Sciatic nerve (tissue), 2 donors: ENCODE results near the gene SHTN1. TPM values are rescaled to one million over a fixed set of nuclear protein-coding genes. Genes with fewer than 3 reads are reported as not detected.

Experiments used
- ATAC-seq: fragments of 200-7000 bp; cut with Tn5 transposase; one replicate; pipeline ENCODE4 v1.9.1; 2020; ENCODE audit warnings: mild to moderate bottlenecking, moderate library complexity
- DNase-seq: peaks from one replicate; pipeline ENCODE4 v3.0.0-alpha.2; 2020; ENCODE audit warnings: low spot score
- intact Hi-C: fragments of 100-400 bp; cut with DNase I; formaldehyde crosslinking; loops from one replicate; pipeline ENCODE4 v1.14.2; 2022
- total RNA-seq: library from RNA; stranded (reverse); fragmentation: NEBNext Ultra II Directional; extraction: Animal tissue kit (Norgen Biotek cat#: 25700); gene quantifications from one replicate; pipeline ENCODE4 v1.2.1, GENCODE V29; 2021
- donor health status: DM: no; HTN: no; CAD: no.
- donor health status: DM: no; HTN: no; CAD: no.

The SHTN1 gene, protein sequence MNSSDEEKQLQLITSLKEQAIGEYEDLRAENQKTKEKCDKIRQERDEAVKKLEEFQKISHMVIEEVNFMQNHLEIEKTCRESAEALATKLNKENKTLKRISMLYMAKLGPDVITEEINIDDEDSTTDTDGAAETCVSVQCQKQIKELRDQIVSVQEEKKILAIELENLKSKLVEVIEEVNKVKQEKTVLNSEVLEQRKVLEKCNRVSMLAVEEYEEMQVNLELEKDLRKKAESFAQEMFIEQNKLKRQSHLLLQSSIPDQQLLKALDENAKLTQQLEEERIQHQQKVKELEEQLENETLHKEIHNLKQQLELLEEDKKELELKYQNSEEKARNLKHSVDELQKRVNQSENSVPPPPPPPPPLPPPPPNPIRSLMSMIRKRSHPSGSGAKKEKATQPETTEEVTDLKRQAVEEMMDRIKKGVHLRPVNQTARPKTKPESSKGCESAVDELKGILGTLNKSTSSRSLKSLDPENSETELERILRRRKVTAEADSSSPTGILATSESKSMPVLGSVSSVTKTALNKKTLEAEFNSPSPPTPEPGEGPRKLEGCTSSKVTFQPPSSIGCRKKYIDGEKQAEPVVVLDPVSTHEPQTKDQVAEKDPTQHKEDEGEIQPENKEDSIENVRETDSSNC
- total RNA-seq: 23.2 TPM

DNA sequence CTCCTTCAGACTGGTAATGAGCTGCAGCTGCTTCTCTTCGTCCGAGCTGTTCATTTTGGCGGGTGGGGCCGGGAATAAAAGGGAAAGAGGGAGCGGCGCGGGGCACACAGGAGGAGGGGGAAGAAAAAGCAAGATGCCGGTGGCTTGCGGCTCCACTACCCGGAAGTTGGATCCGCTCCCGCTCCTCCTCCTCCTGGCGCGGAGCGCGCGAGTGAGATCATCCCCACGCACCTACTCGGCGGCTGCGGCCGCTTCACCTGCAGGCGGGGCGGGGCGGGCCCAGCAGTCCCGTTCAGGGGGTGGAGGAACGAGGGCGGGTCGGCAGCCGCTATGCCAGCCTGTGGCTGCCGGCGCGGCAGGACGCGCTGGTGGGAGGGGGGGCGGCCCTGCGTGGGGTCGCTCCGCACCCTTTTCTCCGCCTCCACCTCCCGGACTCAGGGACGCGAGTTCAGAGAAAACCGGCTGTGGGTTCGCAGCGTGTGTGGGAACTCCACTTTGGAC is at the start of gene SHTN1:
SHTN1 (minus strand) TSS at position 162 of the 501 bp plus-strand sequence; CDS start at position 54, 108 bp downstream.
- DNase-seq (peak; percentile 67), ATAC-seq (peak; percentile 75)
- intact Hi-C loops: no loop called here

DNA sequence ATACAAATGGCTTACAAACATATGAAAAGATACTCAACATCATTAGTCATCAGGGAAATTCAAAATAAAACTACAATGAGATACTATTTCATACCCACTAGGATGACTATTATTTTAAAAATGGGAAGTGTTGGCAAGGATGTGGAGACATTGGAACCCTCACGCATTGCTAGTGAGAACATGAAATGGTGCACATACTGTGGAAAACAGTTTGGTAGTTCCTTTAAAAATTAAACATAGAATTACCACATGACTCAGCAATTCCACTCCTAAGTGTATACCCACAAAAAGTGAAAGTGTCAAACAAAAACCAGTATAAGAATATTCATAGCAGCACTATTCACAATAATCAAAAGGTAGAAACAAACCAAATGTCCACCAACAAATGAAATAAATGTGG is 48.5 kb upstream of the SHTN1 start:
- DNase-seq (no peak), ATAC-seq (no peak)
- intact Hi-C loops: no loop called here

DNA sequence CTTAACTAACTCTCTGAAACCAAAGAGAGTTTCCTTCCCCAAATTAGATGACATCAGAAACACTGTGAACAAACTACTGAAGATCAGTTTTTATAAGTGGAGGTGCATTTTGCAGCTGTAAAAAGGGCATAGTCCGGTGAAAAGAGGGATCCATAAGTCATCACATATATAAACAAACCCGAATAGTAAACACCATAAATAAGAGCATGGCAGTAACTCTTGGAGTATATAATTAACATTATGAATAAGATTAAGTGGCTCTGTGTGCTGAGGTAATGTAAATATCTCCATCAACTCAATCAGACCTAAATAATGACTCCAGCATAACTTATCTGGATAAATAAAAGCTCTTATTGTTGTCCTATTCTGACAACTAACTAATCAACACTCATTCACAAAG is 43.0 kb upstream of the SHTN1 start:
- ATAC-seq (no peak), DNase-seq (no peak)
- intact Hi-C loops: no loop called here

DNA sequence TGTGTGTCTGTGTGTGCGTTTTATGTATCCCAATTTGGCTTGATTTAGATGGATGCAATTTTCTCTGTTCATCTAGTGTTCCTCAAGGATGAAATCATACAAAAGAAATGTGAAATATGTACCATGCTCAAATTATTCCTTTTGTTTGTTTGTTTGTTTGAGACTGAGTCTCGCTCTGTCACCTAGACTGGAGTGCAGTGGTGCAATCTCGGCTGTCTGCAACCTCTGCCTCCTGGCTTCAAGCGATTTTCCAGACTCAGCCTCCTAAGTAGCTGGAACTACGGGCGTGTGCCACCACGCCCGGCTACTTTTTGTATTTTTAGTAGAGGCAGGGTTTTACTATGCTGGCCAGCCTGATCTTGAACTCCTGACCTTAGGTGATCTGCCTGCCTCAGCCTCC is 11.3 kb upstream of the SHTN1 start:
- intact Hi-C loops: no loop called here
- no peak for ATAC-seq
- DNase-seq: no peak

DNA sequence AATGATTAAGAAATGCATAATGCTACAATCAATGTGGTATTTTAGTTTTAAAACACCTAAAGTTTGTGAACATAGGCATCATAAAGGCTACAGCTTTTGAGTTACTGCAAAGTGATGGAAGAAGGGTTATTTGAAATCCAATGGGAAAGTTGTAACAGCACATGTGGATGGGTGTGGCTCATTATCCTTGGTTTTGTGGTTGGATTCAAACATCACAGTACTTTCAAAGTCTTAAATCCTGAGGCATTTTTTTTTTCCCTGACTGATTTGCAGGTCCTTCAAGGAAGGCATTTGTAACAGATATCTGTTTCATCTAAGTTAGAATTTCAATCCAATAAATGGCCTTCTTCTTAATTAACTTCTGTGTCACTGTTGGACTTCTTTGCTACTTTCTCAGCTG is 9.8 kb upstream of the SHTN1 start:
- DNase-seq: no peak
- intact Hi-C loops: no loop called here
- no peak for ATAC-seq

DNA sequence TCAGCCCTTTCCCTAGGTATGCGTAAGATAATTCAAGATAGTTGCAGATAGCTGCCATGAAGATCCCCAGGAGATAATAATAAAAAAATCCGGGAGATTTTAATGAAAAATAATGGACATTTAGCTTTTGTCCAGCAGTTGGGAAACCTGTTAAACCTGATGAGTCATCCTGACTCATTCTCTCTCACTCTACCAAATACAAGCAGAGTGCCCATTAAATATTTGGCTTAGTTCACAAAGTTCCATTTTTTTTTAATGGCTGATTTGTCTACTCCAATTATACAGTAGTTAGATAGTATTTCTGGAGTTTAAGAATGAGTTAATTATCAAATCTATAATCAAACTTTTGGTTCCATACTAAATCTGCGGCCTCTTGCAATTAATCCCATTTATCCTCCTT is 2.1 kb upstream of the SHTN1 start:
- intact Hi-C loops: no loop called here
- ATAC-seq (no peak), DNase-seq (no peak)

DNA sequence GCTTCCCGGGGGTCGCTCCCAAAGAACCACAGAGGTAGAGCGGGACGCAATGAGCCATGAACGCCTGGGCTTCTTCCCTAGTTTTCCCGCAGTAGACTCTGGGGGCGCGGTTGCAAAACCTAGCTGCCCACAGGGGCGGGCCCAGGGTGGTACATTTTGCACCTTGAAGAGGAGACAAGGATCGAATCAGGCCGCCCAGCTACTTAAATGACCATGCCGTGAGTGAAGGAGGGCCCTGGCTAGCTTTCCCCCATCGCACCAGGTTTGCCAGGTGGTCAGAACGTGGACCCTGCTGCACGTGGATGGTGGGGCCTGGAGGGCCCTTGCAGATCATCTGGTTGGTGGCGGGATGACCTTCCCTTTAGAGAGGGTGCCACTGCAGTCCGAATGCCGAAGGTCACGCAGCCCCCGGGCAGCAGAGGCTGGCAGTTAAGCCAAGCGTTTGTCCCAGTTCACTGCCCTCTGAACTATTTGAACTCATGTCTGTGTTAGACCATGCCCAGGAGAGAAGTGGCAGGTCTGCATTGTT is 604 bp upstream of the SHTN1 start:
- intact Hi-C loops: no loop called here
- ATAC-seq: peak; percentile 15
- DNase-seq: no peak

DNA sequence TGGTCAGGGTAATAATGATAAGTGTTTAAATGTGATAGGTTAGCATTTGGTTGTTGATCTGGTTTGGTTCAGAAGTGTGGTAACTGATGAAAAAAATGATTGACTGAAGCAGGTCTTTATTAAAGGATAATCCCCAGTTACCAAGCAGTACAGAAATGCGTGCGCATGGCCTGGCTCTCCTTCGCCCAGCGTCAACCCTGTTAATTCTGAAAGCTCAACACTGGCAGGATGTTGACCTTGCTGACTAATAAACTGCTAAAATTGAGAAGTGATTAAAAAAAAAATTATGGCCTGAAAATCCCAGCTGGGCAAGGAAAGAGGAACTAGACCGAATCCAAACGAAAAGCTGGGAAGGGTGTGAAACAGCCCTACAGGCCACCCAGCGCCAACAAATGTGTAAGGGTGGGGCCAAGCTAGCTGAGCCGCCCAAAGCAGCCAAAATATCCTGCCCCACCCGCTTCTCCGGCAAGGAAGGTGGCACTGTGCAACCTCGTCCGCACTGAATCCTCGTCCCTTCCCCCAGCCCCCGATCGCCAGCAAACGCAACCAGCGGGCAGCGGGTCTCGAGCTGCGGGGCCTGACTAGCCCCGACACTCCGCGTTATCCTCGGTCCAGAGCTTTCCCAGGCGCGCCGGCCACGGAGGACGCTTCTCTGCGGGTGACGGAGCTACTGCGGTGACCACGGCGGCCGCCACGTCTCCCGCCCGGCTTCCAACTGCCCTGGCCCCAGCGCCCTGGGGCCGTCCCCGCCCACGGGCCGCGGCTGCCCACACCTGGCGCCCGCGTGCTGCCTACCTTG is 561 bp downstream of the SHTN1 start:
- intact Hi-C loops: no loop called here
- ATAC-seq (peak; percentile 83), DNase-seq (peak; percentile 64)

DNA sequence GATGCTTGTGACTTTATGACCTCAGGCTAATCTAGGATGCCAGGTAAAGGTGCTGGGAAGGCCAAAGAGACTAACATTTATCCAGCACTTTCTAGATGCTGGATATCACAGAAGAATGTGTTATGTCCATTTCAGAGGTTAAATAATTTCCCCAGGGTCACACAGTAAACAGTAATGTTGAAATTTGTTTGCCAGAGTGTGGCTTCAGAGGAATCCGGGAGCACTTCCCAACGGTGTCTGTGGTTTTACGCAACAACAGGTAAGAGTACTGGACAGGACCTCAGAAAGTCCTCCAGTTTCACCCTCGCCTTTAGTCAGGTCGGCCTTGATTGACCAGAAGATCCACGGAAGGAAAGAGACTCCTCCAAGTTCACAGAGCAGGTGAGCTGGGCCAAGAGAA is 1.7 kb downstream of the SHTN1 start:
- no peak for DNase-seq
- ATAC-seq: no peak
- intact Hi-C loops: no loop called here

DNA sequence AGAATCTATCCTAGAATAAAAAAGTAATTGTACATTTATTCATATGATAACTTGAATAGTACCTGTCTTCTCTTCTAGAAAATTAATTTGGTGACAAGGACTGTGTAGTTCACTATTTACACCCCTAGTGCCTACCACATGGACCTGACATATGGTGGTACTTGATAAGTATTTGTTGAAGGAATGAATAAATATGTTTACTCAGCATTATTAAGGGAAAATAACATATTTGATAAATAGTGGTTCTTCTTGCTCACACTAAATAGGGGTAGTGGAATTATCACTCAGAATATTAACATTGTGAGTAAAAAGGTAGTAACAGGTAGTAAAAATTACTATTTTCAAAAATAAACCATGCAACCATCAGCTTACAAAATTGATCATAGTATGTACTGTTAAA is 2.8 kb downstream of the SHTN1 start:
- DNase-seq (no peak), ATAC-seq (no peak)
- intact Hi-C loops: no loop called here

DNA sequence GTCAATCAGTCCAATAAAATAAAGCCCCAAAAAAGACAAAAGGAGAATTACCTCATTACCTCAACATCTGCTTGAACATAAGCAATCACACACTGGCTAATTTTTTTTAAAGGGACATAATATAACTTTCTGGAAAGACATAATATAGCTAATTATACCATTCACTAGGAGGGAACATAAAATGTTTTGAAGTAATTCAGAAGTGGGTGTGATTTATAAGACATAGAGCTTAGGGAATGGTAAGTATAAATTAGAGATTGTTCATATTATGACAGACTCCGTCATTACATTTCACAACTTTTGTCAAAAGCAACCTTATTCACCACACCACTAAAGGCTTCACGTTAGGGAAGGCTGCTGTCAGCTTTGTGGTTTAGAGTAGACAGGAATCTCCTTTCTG is 3.8 kb downstream of the SHTN1 start:
- DNase-seq (no peak), ATAC-seq (no peak)
- intact Hi-C loops: no loop called here

DNA sequence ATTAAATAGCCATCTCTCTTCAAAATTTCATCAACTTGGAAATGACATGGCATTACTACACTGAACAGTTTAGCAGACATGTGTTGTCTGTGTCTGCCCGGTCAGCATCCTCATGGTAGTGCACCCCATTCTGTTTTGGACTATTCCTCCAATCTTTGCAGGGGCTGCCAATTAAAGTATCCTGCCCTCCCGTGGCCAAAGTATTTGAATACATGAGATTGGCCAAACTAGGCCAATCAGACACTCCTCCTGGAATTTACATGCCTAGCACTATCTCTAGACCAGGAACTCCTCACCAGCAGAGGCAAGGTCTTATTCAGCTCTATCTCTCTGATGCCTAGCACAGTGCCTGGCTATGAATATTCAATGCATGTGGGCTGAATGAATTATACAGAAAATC is 4.4 kb downstream of the SHTN1 start:
- intact Hi-C loops: no loop called here
- DNase-seq (no peak), ATAC-seq (no peak)

DNA sequence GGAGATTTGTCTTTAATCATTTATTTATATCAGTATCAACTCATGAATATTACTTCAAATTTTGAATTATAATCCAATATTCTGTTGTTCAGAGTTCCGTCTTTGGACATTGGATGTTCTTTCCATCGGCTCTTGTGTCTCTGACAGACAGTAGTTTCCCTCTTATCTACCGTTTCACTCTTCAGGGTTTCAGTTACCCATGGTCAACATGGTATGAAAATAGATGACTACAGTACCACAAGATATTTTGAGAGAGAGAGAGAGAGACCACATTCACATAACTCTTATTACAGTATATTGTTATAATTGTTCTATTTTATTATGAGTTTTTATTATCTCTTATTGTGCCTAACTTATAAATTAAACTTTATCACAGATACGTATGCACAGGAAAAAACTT is 6.8 kb downstream of the SHTN1 start:
- intact Hi-C loops: no loop called here
- ATAC-seq: no peak

DNA sequence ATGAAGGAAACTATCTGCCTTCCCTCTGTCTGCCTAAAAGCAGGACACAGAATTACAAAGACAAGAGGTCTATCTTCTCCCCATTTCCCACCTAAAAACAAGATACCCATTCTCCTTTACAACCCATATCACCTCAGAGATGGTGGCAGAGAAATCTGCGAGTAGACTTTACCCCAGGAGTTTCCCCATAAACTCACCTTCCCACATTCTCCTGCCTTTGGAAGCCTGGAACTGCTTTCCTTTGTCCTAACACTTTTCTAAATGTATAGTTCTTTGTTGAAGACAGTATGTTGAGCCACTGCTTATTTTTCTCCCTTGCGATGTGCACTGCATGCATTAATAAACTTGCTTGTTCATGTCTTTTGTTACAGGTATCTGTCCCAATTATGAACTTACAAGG is 8.0 kb downstream of the SHTN1 start:
- ATAC-seq (no peak), DNase-seq (no peak)
- intact Hi-C loops: no loop called here

More for the DNA sequence above, 6.8 kb downstream of the SHTN1 start:
- DNase-seq: no peak

DNA sequence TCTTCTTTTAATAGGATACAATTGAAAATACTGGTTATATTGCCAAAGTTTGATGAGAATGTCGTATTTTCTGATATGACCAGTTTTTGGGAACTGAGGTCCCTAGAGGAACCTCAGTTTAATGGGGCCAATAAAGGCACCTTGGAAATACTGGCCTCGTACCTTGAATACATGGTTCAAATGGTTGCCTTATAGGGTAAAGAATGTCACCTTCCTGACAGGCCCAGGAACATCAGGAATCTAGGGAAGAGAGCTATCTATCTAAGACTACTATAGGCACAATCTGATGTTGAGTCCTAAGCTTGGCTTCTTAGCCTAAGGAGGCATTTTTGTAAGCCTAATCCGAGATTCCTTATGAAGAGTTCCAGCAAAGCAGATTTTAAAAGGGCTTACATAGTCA is 9.3 kb downstream of the SHTN1 start:
- ATAC-seq: no peak
- intact Hi-C loops: no loop called here
- no peak for DNase-seq

DNA sequence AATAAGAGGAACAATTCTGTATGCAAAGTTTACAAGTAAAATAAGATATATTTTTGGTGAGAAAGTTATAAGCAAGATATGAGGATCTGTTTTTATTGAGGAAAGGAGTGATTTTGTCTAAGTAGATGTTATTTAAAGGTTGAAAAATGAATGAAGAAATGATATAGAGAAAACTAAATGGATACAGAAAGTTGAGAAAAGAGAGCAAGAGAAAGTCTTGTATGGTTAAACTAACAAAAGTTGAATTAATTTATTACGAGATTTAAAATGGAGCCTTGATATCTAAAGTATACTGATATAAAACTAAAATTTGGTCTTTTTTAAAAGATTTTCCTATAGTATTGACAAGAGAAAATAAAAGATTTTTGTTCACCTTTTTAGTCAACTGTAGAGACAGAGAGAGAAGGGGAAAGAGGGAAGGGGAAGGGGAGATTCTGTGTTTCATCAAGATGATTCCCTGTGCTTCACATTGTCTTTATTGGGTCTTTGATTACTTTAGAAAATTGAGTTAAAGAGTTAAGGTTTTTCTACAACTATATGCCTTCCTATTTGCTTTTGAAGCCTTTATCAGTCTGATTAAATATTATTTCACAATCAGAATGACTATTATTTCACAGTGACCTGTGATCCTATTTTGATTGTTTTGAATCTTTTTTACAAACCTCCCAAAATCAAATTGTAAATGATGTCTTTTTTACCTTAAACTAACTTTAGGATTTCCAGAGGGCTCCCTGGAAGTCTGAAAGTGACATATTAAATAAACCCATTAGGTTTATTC is 10.7 kb downstream of the SHTN1 start:
- DNase-seq: no peak
- intact Hi-C loops: no loop called here
- ATAC-seq: no peak

DNA sequence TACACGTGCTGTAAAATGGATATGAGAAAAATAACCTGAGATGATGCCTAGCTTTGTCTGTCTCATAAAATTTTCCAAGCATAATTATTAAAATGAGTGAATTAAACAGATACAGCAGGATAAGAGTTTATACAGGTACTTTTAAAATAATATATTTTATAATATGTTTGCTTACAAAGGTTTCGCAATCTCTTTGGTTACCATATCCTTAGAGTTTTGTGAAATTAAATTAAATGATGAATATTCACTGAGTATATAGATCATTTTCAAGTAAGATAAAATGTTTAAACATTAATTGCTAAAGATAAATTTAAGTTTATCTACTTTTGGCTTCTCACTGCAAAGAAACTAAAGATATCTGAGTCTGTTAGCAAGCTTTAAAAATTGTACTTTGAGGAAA is 11.4 kb downstream of the SHTN1 start:
- no peak for DNase-seq
- intact Hi-C loops: no loop called here
- no peak for ATAC-seq

DNA sequence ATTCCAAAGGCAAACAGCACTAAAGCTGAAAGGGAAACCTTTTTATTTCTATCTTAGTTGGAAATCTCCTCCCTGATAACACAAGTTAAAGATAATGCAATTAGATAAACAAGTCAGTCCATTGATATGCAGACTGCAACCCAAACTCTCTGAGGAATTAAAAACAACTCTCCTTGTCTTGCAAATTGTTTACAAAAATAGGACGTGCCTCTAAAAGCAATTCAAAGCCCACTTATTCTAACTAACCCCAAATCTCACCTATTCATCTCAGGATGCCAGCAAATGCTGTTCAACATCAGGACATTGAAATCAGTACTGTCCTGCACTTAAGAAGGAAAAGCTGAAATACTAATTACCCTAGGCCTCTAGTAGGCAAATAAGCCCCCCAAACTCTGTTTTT is 12.8 kb downstream of the SHTN1 start:
- intact Hi-C loops: no loop called here
- ATAC-seq (no peak), DNase-seq (no peak)

DNA sequence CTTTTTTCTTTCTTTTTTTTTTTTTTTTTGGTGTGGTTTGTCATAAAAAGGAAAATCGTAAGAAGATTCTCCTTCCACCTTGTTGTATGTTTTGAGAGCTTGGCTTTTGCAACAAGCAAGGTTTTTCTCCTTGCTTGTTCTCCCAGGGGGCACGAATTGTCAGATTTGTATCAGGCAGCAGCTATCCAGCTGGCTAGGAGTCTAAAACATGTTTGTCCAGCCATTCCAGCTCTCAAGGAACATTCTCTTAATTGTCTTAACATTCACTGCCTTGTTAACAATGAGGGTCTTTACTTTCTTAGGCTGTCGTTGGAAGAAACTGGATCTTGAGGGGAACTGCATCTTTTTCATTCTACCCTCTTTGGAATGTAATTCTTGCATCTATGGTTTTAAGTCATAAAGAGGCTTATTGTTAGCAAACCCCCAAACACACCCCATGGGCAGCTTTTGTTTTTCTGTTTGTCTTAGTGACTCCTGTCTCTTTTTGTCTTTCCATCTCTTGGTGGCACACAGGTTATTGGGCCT is 14.6 kb downstream of the SHTN1 start:
- DNase-seq: no peak
- intact Hi-C loops: no loop called here
- ATAC-seq: no peak
